IMR-90 (cell line): Measurements from ENCODE around the gene WDR13. TPM values are rescaled to one million over a fixed set of nuclear protein-coding genes. Genes with fewer than 3 reads are reported as not detected.

ENCODE experiments used
- ATAC-seq: fragments of 200-7000 bp; cut with Tn5 transposase; 2 replicates; pipeline ENCODE4 v1.9.1; 2020; ENCODE audit warnings: low read depth, mild to moderate bottlenecking, moderate library complexity
- BruUV-seq: library from RNA; stranded (reverse); fragments of 400-500 nt; replicated peaks from 2 replicates; lab custom pipeline; 2021; lab: Mats Ljungman, UMichigan
- CTCF ChIA-PET: fragments of 300-600 bp; formaldehyde crosslinking; extraction: SDS; loops from one replicate; lab custom pipeline; 2021; ENCODE audit warnings: antibody characterized with exemption; lab: Yijun Ruan, JAX
- POLR2A ChIA-PET: fragments of 300-600 bp; sonication (Branson Sonifier 250); formaldehyde crosslinking; loops from one replicate; lab custom pipeline; 2022; ENCODE audit warnings: antibody characterized with exemption; ENCODE audit not compliant: unreplicated experiment; lab: Charles Lee
- DNase-seq: peaks from one replicate; pipeline ENCODE4 v3.0.0; 2013
- H2AFZ ChIP-seq: replicated peaks from 2 replicates; pipeline ENCODE3; 2013; ENCODE audit warnings: low read length, mild to moderate bottlenecking; ENCODE audit not compliant: poor library complexity
- H2AK5ac ChIP-seq: 2 replicates; pipeline ENCODE4 v1.6.1; 2013; ENCODE audit warnings: low read depth, low read length, inconsistent platforms
- H2AK9ac ChIP-seq: replicated peaks from 2 replicates; pipeline ENCODE3; 2013; ENCODE audit warnings: mild to moderate bottlenecking, low read depth, low read length, moderate library complexity; ENCODE audit not compliant: poor library complexity
- H2BK120ac ChIP-seq: 2 replicates; pipeline ENCODE4 v1.6.1; 2013; ENCODE audit warnings: low read depth, low read length, inconsistent platforms
- H2BK15ac ChIP-seq: 3 replicates; pipeline ENCODE4 v1.6.1; 2013; ENCODE audit warnings: low read depth, low read length, inconsistent platforms
- H2BK20ac ChIP-seq: 2 replicates; pipeline ENCODE4 v1.6.1; 2013; ENCODE audit warnings: low read depth, mild to moderate bottlenecking, inconsistent platforms, low read length, moderate library complexity
- H2BK5ac ChIP-seq: 2 replicates; pipeline ENCODE4 v1.6.1; 2013; ENCODE audit warnings: mild to moderate bottlenecking, low read depth, low read length, inconsistent platforms; ENCODE audit not compliant: poor library complexity, severe bottlenecking
- H3K14ac ChIP-seq: replicated peaks from 2 replicates; pipeline ENCODE4 v1.6.1; 2013; ENCODE audit warnings: low read depth, low read length, inconsistent platforms
- H3K18ac ChIP-seq: 2 replicates; pipeline ENCODE4 v1.6.1; 2013; ENCODE audit warnings: low read depth, low read length, control low read depth
- H3K23ac ChIP-seq: 2 replicates; pipeline ENCODE4 v1.6.1; 2013; ENCODE audit warnings: low read depth, low read length, inconsistent platforms
- H3K27ac ChIP-seq: 2 replicates; pipeline ENCODE4 v1.5.1; 2013; ENCODE audit warnings: mild to moderate bottlenecking, control low read depth, low read length; ENCODE audit not compliant: insufficient read depth
- H3K27me3 ChIP-seq: 2 replicates; pipeline ENCODE4 v1.6.1; 2013; ENCODE audit warnings: low read length; ENCODE audit not compliant: control insufficient read depth, insufficient read depth
- H3K36me3 ChIP-seq: 2 replicates; pipeline ENCODE4 v1.6.1; 2013; ENCODE audit warnings: low read length, mixed read lengths; ENCODE audit not compliant: control insufficient read depth, insufficient read depth
- H3K4ac ChIP-seq: 2 replicates; pipeline ENCODE4 v1.6.1; 2013; ENCODE audit warnings: low read depth, low read length, inconsistent platforms
- H3K4me1 ChIP-seq: 2 replicates; pipeline ENCODE4 v1.6.1; 2013; ENCODE audit warnings: low read length, mixed read lengths; ENCODE audit not compliant: control insufficient read depth, insufficient read depth
- H3K4me2 ChIP-seq: 2 replicates; pipeline ENCODE4 v1.6.1; 2013; ENCODE audit warnings: low read depth, mild to moderate bottlenecking, control low read depth, low read length, moderate library complexity
- H3K4me3 ChIP-seq: 2 replicates; pipeline ENCODE4 v1.5.1; 2013; ENCODE audit warnings: low read depth, mild to moderate bottlenecking, control low read depth, low read length, moderate library complexity; ENCODE audit not compliant: insufficient read depth
- H3K56ac ChIP-seq: 2 replicates; pipeline ENCODE4 v1.6.1; 2013; ENCODE audit warnings: low read length, inconsistent platforms; ENCODE audit not compliant: insufficient read depth; ENCODE audit errors: extremely low read depth
- H3K79me1 ChIP-seq, 2 experiments: 2 replicates each; pipeline ENCODE4 v1.6.1; 2013; ENCODE audit warnings: low read length in 2 of 2, inconsistent platforms in 1 of 2, low read depth in 1 of 2
- H3K9ac ChIP-seq: 2 replicates; pipeline ENCODE4 v1.6.1; 2013; ENCODE audit warnings: low read depth, low read length, control low read depth
- H3K9me1 ChIP-seq: 2 replicates; pipeline ENCODE4 v1.6.1; 2013; ENCODE audit warnings: low read length, inconsistent platforms; ENCODE audit not compliant: insufficient read depth
- H3K9me3 ChIP-seq: 2 replicates; pipeline ENCODE4 v1.6.1; 2013; ENCODE audit warnings: low read length; ENCODE audit not compliant: control insufficient read depth, insufficient read depth
- H4K20me1 ChIP-seq: 2 replicates; pipeline ENCODE4 v1.6.1; 2013; ENCODE audit warnings: low read length, inconsistent platforms; ENCODE audit not compliant: insufficient read depth
- H4K5ac ChIP-seq: 2 replicates; pipeline ENCODE4 v1.6.1; 2013; ENCODE audit warnings: mild to moderate bottlenecking, low read depth, low read length, control low read depth
- H4K8ac ChIP-seq, 2 experiments: 2 replicates each; pipeline ENCODE4 v1.6.1; 2013; ENCODE audit warnings: low read depth in 2 of 2, low read length in 2 of 2, control low read depth in 1 of 2, inconsistent platforms in 1 of 2
- H4K91ac ChIP-seq: 2 replicates; pipeline ENCODE4 v1.6.1; 2013; ENCODE audit warnings: low read depth, low read length, inconsistent platforms; ENCODE audit not compliant: insufficient read depth
- CEBPB ChIP-seq: IDR thresholded peaks from 2 replicates; pipeline ENCODE4 v1.6.1; 2012; ENCODE audit warnings: low read depth, low read length, improper control_type of control experiment
- FOS ChIP-seq: fragments of 150-350 bp; IDR thresholded peaks from 2 replicates; pipeline ENCODE4 v1.6.1; 2016; ENCODE audit warnings: low read depth, low read length
- MAFK ChIP-seq: IDR thresholded peaks from 2 replicates; pipeline ENCODE4 v1.6.1; 2012; ENCODE audit warnings: low read depth, low read length, improper control_type of control experiment
- MAZ ChIP-seq: IDR thresholded peaks from 2 replicates; pipeline ENCODE4 v1.6.1; 2012; ENCODE audit warnings: low read depth, mild to moderate bottlenecking, low read length, improper control_type of control experiment, moderate library complexity, borderline replicate concordance
- MXI1 ChIP-seq: IDR thresholded peaks from 2 replicates; pipeline ENCODE4 v1.6.1; 2012; ENCODE audit warnings: low read depth, mild to moderate bottlenecking, low read length, moderate library complexity, borderline replicate concordance
- NFE2L2 ChIP-seq: fragments of 150-350 bp; IDR thresholded peaks from 2 replicates; pipeline ENCODE4 v1.6.1; 2016; ENCODE audit warnings: low read depth, mild to moderate bottlenecking, low read length
- POLR2A ChIP-seq: IDR thresholded peaks from 2 replicates; pipeline ENCODE4 v1.6.1; 2012; ENCODE audit warnings: mild to moderate bottlenecking, low read depth, low read length
- RAD21 ChIP-seq: IDR thresholded peaks from 2 replicates; pipeline ENCODE4 v1.6.1; 2012; ENCODE audit warnings: low read length, improper control_type of control experiment
- RCOR1 ChIP-seq: IDR thresholded peaks from 2 replicates; pipeline ENCODE4 v1.6.1; 2012; ENCODE audit warnings: mild to moderate bottlenecking, low read length, improper control_type of control experiment; ENCODE audit not compliant: insufficient replicate concordance
- RFX5 ChIP-seq: IDR thresholded peaks from 2 replicates; pipeline ENCODE4 v1.8.0; 2012; ENCODE audit warnings: low read depth, mild to moderate bottlenecking, low read length, moderate library complexity
- SMC3 ChIP-seq: fragments of 150-350 bp; IDR thresholded peaks from 2 replicates; pipeline ENCODE4 v1.6.1; 2016; ENCODE audit warnings: low read depth, mild to moderate bottlenecking, antibody characterized with exemption, low read length, moderate library complexity
- WGBS, 2 experiments: methylation state at CpG; one replicate each; pipeline versions ENCODE4 v1.1.5 to v1.1.7; 2013; ENCODE audit warnings: missing lambda C conversion rate in 2 of 2; ENCODE audit not compliant: insufficient read length in 1 of 2; ENCODE audit errors: extremely low coverage in 2 of 2; 5-methylcytosine and 5-hydroxymethylcytosine counted together
- dilution Hi-C: fragments of 300-500 bp; cut with HindIII; formaldehyde crosslinking; loops from one replicate; pipeline ENCODE4 v1.14.3; 2018; ENCODE audit warnings: low sequenced_read_pairs; ENCODE audit not compliant: unreplicated experiment
- in situ Hi-C: fragments of 300-500 bp; cut with MboI; formaldehyde crosslinking; loops from 3 replicates; pipeline ENCODE4 v1.14.3; 2019; ENCODE audit warnings: low sequenced_read_pairs, inconsistent platforms, mixed read lengths
- intact Hi-C: fragments of 100-400 bp; cut with micrococcal nuclease; formaldehyde crosslinking; loops from 2 replicates; pipeline ENCODE4 v1.10.0; 2022
- polyA plus RNA-seq, 3 experiments: library from polyadenylated mRNA; depleted of rRNA; stranded (reverse); fragments of >200 nt; gene quantifications; 2 replicates each; pipeline ENCODE4 v1.2.3, GENCODE V29; 2012; ENCODE audit warnings: low replicate concordance in 1 of 3
- total RNA-seq: library from RNA; depleted of rRNA; stranded (reverse); fragments of >200 nt; gene quantifications from 2 replicates; pipeline ENCODE4 v1.2.3, GENCODE V29; 2012
- TF ChIP-seq, protein P1 (sequence below): fragments of 150-350 bp; IDR thresholded peaks from 2 replicates; pipeline ENCODE4 v1.6.1; 2016; ENCODE audit warnings: low read depth, mild to moderate bottlenecking, low read length, moderate library complexity, borderline replicate concordance
- TF ChIP-seq, protein P2 (sequence below): fragments of 150-350 bp; IDR thresholded peaks from 2 replicates; pipeline ENCODE4 v1.6.1; 2017; ENCODE audit warnings: mild to moderate bottlenecking, antibody characterized with exemption, low read length, low read depth
- TF ChIP-seq, protein P3 (sequence below): conservative IDR thresholded peaks from 2 replicates; pipeline ENCODE4 v1.5.1; 2012; ENCODE audit warnings: mild to moderate bottlenecking, low read depth, low read length, improper control_type of control experiment

Gene WDR13
- total and polyA plus RNA-seq, 2 of the 4 experiments (the other 2 are of a cell fraction): 62.7 to 153 TPM

DNA sequence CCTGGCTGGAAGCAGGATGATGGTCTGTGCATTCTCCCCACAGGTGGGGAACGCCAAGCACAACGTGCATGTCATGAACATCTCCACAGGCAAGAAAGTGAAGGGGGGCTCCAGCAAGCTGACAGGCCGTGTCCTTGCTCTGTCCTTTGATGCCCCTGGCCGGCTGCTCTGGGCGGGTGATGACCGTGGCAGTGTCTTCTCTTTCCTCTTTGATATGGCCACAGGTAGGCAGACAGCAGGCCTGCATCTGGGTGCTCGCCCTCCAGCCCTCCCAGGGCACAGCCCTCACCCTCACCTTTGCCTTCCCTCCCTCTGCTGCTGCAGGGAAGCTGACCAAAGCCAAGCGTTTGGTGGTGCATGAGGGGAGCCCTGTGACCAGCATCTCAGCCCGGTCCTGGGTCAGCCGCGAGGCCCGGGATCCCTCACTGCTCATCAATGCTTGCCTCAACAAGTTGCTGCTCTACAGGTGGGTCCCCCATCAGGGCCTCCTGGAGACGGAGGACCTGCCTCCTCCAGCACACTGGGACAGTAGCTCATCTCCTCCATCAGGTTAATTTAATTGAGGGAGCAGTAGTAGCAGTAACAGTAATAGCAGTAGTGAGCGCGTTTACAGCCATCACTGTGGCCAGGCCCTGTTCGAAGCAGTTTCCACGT lies 4.6 kb downstream of the WDR13 start:
- Histone ChIP-seq H3K14ac (no peak overlapping the region), H2AK9ac (no peak overlapping the region), H3K27me3 (no peaks in the 10 kb centered on the region), H3K79me1 (peaks cover 3 to 10% of the 10 kb centered on the region in 2 experiments; a peak in 2 of 4 replicates), H3K4me2 (no peak overlapping the region), H3K36me3 (peaks cover 28% of the 10 kb centered on the region), H3K4ac (no peak overlapping the region), H2AK5ac (no peak overlapping the region), H3K4me1 (0 out of 2 replicates have a peak, but pooled peaks cover 1% of the 10 kb centered on the region), H3K9me3 (no peaks in the 10 kb centered on the region), H2BK5ac (no peak overlapping the region), H2AFZ (no peak overlapping the region), H3K9me1 (no peaks in the 10 kb centered on the region), H3K18ac (no peak overlapping the region), H3K9ac (no peak overlapping the region), H3K23ac (no peak overlapping the region), H2BK120ac (no peak overlapping the region), H3K56ac (no peak overlapping the region), H3K27ac (no peak overlapping the region), H4K20me1 (no peaks in the 10 kb centered on the region), H4K8ac (no peak overlapping the region), H2BK20ac (no peak overlapping the region), H3K4me3 (no peak overlapping the region), H2BK15ac (no peak overlapping the region), H4K5ac (no peak overlapping the region), H4K91ac (no peak overlapping the region)
- no TSS peak for BruUV-seq
- in situ Hi-C loops: no loop called here
- WGBS, 2 experiments: 90% methylated on average over 2 of the region's 17 CpGs; no CpG with 5 or more reads in 1 of the 2 experiments
- ChIA-PET CTCF (no interaction called here), POLR2A (no interaction called here)
- DNase-seq (no peak), ATAC-seq (no peak)
- TF ChIP-seq FOS: no peak
- no peak for TF ChIP-seq RCOR1
- TF ChIP-seq MXI1: no peak
- TF ChIP-seq, protein P1, sequence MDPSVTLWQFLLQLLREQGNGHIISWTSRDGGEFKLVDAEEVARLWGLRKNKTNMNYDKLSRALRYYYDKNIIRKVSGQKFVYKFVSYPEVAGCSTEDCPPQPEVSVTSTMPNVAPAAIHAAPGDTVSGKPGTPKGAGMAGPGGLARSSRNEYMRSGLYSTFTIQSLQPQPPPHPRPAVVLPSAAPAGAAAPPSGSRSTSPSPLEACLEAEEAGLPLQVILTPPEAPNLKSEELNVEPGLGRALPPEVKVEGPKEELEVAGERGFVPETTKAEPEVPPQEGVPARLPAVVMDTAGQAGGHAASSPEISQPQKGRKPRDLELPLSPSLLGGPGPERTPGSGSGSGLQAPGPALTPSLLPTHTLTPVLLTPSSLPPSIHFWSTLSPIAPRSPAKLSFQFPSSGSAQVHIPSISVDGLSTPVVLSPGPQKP: no peak
- TF ChIP-seq, protein P2, sequence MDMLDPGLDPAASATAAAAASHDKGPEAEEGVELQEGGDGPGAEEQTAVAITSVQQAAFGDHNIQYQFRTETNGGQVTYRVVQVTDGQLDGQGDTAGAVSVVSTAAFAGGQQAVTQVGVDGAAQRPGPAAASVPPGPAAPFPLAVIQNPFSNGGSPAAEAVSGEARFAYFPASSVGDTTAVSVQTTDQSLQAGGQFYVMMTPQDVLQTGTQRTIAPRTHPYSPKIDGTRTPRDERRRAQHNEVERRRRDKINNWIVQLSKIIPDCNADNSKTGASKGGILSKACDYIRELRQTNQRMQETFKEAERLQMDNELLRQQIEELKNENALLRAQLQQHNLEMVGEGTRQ: no peak
- TF ChIP-seq RAD21: no peak
- no peak for TF ChIP-seq MAZ
- no peak for TF ChIP-seq MAFK
- no peak for TF ChIP-seq CEBPB
- no peak for TF ChIP-seq NFE2L2
- no peak for TF ChIP-seq SMC3
- TF ChIP-seq POLR2A: no peak
- TF ChIP-seq RFX5: no peak
- TF ChIP-seq, protein P3, sequence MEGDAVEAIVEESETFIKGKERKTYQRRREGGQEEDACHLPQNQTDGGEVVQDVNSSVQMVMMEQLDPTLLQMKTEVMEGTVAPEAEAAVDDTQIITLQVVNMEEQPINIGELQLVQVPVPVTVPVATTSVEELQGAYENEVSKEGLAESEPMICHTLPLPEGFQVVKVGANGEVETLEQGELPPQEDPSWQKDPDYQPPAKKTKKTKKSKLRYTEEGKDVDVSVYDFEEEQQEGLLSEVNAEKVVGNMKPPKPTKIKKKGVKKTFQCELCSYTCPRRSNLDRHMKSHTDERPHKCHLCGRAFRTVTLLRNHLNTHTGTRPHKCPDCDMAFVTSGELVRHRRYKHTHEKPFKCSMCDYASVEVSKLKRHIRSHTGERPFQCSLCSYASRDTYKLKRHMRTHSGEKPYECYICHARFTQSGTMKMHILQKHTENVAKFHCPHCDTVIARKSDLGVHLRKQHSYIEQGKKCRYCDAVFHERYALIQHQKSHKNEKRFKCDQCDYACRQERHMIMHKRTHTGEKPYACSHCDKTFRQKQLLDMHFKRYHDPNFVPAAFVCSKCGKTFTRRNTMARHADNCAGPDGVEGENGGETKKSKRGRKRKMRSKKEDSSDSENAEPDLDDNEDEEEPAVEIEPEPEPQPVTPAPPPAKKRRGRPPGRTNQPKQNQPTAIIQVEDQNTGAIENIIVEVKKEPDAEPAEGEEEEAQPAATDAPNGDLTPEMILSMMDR: no peak
- intact Hi-C loops: no loop called here
- dilution Hi-C loops: no loop called here
